Subcutaneous abdominal adipose tissue (tissue), 5 donors: ENCODE data around the gene INSIG1.

Source experiments
- H3K27ac ChIP-seq: one replicate; pipeline ENCODE4 v1.7.0; 2013; ENCODE audit warnings: low read depth, mild to moderate bottlenecking, inconsistent platforms, low read length, moderate library complexity
- H3K27me3 ChIP-seq, 5 donors: one replicate each; pipeline ENCODE4 v1.7.0; 2013; ENCODE audit warnings: low read length in 5 of 5, inconsistent platforms in 1 of 5; ENCODE audit not compliant: control insufficient read depth in 5 of 5, insufficient read depth in 4 of 5
- H3K36me3 ChIP-seq, 5 donors: one replicate each; pipeline ENCODE4 v1.7.0; 2013; ENCODE audit warnings: low read length in 5 of 5; ENCODE audit not compliant: control insufficient read depth in 5 of 5, insufficient read depth in 5 of 5
- H3K4me1 ChIP-seq, 5 donors: one replicate each; pipeline ENCODE4 v1.7.0; 2013; ENCODE audit warnings: low read length in 5 of 5, mild to moderate bottlenecking in 3 of 5, moderate library complexity in 1 of 5; ENCODE audit not compliant: control insufficient read depth in 5 of 5, insufficient read depth in 5 of 5
- H3K4me3 ChIP-seq, 5 donors: one replicate each; pipeline ENCODE4 v1.7.0; 2013; ENCODE audit warnings: low read length in 5 of 5, low read depth in 1 of 5
- H3K9ac ChIP-seq, 5 donors: one replicate each; pipeline ENCODE4 v1.7.0; 2013; ENCODE audit warnings: low read length in 5 of 5, mild to moderate bottlenecking in 4 of 5, moderate library complexity in 3 of 5
- H3K9me3 ChIP-seq, 5 donors: one replicate each; pipeline ENCODE4 v1.7.0; 2013; ENCODE audit warnings: low read length in 5 of 5; ENCODE audit not compliant: control insufficient read depth in 5 of 5
- donor health status: healthy.
- donor health status: healthy.
- donor health status: healthy.
- donor health status: healthy.
- donor health status: healthy.

INSIG1 gene

GRCh38 chr7:155265144-155265543 is 32.5 kb upstream of the INSIG1 start:
- H3K9me3 ChIP-seq = no peaks in the 10 kb centered on the region
- no peak overlapping the region for H3K4me3 ChIP-seq
- H3K27me3 ChIP-seq = no peaks in the 10 kb centered on the region
- peaks cover 2 to 18% (median 5%) of the 10 kb centered on the region in 5 donors for H3K4me1 ChIP-seq
- no peaks in the 10 kb centered on the region for H3K36me3 ChIP-seq
- H3K27ac ChIP-seq = no peak overlapping the region
- no peak overlapping the region for H3K9ac ChIP-seq

- no peak overlapping the region for H3K9ac ChIP-seq
- no peak overlapping the region for H3K4me3 ChIP-seq
- no peaks in the 10 kb centered on the region for H3K9me3 ChIP-seq
- peaks cover 2 to 18% (median 8%) of the 10 kb centered on the region in 5 donors for H3K4me1 ChIP-seq
- no peak overlapping the region for H3K27ac ChIP-seq
- no peaks in the 10 kb centered on the region for H3K27me3 ChIP-seq
- no peaks in the 10 kb centered on the region for H3K36me3 ChIP-seq
These were observed 31.7 kb upstream of the INSIG1 start for GRCh38 chr7:155265961-155266360.

- H3K4me1 ChIP-seq = peaks cover 2 to 18% (median 8%) of the 10 kb centered on the region in 5 donors
- no peaks in the 10 kb centered on the region for H3K9me3 ChIP-seq
- no peaks in the 10 kb centered on the region for H3K27me3 ChIP-seq
- no peaks in the 10 kb centered on the region for H3K36me3 ChIP-seq
- no peak overlapping the region for H3K4me3 ChIP-seq
- H3K9ac ChIP-seq = no peak overlapping the region
- H3K27ac ChIP-seq = no peak overlapping the region
These were observed 31.2 kb upstream of the INSIG1 start for GRCh38 chr7:155266440-155266839.

GRCh38 chr7:155267023-155267422 is 30.7 kb upstream of the INSIG1 start:
- Histone ChIP-seq H3K4me3 (no peak overlapping the region), H3K27me3 (no peaks in the 10 kb centered on the region), H3K36me3 (no peaks in the 10 kb centered on the region), H3K27ac (no peak overlapping the region), H3K9me3 (no peaks in the 10 kb centered on the region), H3K4me1 (peaks cover 2 to 18% (median 8%) of the 10 kb centered on the region in 5 donors), H3K9ac (no peak overlapping the region)

- no peaks in the 10 kb centered on the region for H3K27me3 ChIP-seq
- H3K9me3 ChIP-seq = no peaks in the 10 kb centered on the region
- H3K4me1 ChIP-seq = peaks cover 2 to 18% (median 8%) of the 10 kb centered on the region in 5 donors
- H3K4me3 ChIP-seq = no peak overlapping the region
- no peak overlapping the region for H3K27ac ChIP-seq
- H3K9ac ChIP-seq = no peak overlapping the region
- no peaks in the 10 kb centered on the region for H3K36me3 ChIP-seq
These were observed 30.2 kb upstream of the INSIG1 start for GRCh38 chr7:155267436-155267835.

- Histone ChIP-seq H3K36me3 (no peaks in the 10 kb centered on the region), H3K4me1 (peaks cover 2 to 16% (median 8%) of the 10 kb centered on the region in 5 donors), H3K9me3 (no peaks in the 10 kb centered on the region), H3K4me3 (no peak overlapping the region), H3K9ac (no peak overlapping the region), H3K27ac (no peak overlapping the region), H3K27me3 (no peaks in the 10 kb centered on the region)
These were observed 29.5 kb upstream of the INSIG1 start for GRCh38 chr7:155268211-155268610.

- H3K9me3 ChIP-seq = no peaks in the 10 kb centered on the region
- no peak overlapping the region for H3K27ac ChIP-seq
- no peak overlapping the region for H3K9ac ChIP-seq
- no peaks in the 10 kb centered on the region for H3K36me3 ChIP-seq
- no peaks in the 10 kb centered on the region for H3K27me3 ChIP-seq
- no peak overlapping the region for H3K4me3 ChIP-seq
- peaks cover 2 to 13% (median 10%) of the 10 kb centered on the region in 5 donors for H3K4me1 ChIP-seq
These were observed 28.6 kb upstream of the INSIG1 start for GRCh38 chr7:155268921-155269650.

- Histone ChIP-seq H3K9me3 (no peaks in the 10 kb centered on the region), H3K4me3 (no peak overlapping the region), H3K27ac (no peak overlapping the region), H3K27me3 (no peaks in the 10 kb centered on the region), H3K4me1 (peaks cover 2 to 19% (median 14%) of the 10 kb centered on the region in 5 donors), H3K9ac (no peak overlapping the region), H3K36me3 (no peaks in the 10 kb centered on the region)
These were observed 27.7 kb upstream of the INSIG1 start for GRCh38 chr7:155269766-155270585.

GRCh38 chr7:155270861-155271260 is 26.8 kb upstream of the INSIG1 start:
- Histone ChIP-seq H3K27ac (no peak overlapping the region), H3K4me3 (no peak overlapping the region), H3K36me3 (no peaks in the 10 kb centered on the region), H3K9ac (no peak overlapping the region), H3K27me3 (no peaks in the 10 kb centered on the region), H3K9me3 (no peaks in the 10 kb centered on the region), H3K4me1 (peaks cover 0 to 23% (median 9%) of the 10 kb centered on the region in 5 donors)
